DND-41 (cell line): ENCODE measurements around the gene STPG4.

ENCODE experiments used
- ATAC-seq: fragments of 200-7000 bp; cut with Tn5 transposase; 3 replicates; pipeline ENCODE4 v1.9.1; 2021; ENCODE audit warnings: low read depth; ENCODE audit not compliant: insufficient read depth
- DNase-seq: peaks from one replicate; pipeline ENCODE4 v3.0.0-alpha.2; 2020
- H2AFZ ChIP-seq: 2 replicates; pipeline ENCODE4 v1.6.0; 2012; ENCODE audit warnings: low read depth, low read length
- H3K27ac ChIP-seq: 2 replicates; pipeline ENCODE4 v1.5.1; 2012; ENCODE audit warnings: low read length, inconsistent platforms
- H3K27me3 ChIP-seq: fragments of 200-600 bp; sonication (generic); 2 replicates; pipeline ENCODE4 v1.6.0; 2012; ENCODE audit warnings: low read length, mild to moderate bottlenecking, inconsistent platforms; ENCODE audit not compliant: insufficient read depth, poor library complexity
- H3K36me3 ChIP-seq: 2 replicates; pipeline ENCODE4 v1.5.1; 2012; ENCODE audit warnings: low read length, inconsistent platforms; ENCODE audit not compliant: insufficient read depth
- H3K4me1 ChIP-seq: 2 replicates; pipeline ENCODE4 v1.5.1; 2012; ENCODE audit warnings: mild to moderate bottlenecking, low read length; ENCODE audit not compliant: insufficient read depth
- H3K4me2 ChIP-seq: 2 replicates; pipeline ENCODE4 v1.6.0; 2012; ENCODE audit warnings: mild to moderate bottlenecking, moderate library complexity, low read length, inconsistent platforms; ENCODE audit not compliant: insufficient read depth
- H3K4me3 ChIP-seq, 2 experiments: fragments of 200-600 bp in 1 of 2; shearing (Covaris generic) in 1 of 2; 2 replicates each; pipeline ENCODE4 v1.5.1; 2012 to 2016; ENCODE audit warnings: inconsistent platforms in 2 of 2, low read length in 2 of 2, mild to moderate bottlenecking in 2 of 2, low read depth in 1 of 2, moderate library complexity in 1 of 2
- H3K79me2 ChIP-seq: 2 replicates; pipeline ENCODE4 v1.6.0; 2012; ENCODE audit warnings: low read length, inconsistent platforms; ENCODE audit not compliant: insufficient read depth
- H3K9ac ChIP-seq: 2 replicates; pipeline ENCODE4 v1.6.0; 2012; ENCODE audit warnings: low read depth, mild to moderate bottlenecking, inconsistent platforms, low read length, moderate library complexity
- H3K9me3 ChIP-seq: 2 replicates; pipeline ENCODE4 v1.5.1; 2012; ENCODE audit warnings: low read length, moderate library complexity, mild to moderate bottlenecking, inconsistent platforms; ENCODE audit not compliant: insufficient read depth, severe bottlenecking
- H4K20me1 ChIP-seq: 2 replicates; pipeline ENCODE4 v1.6.0; 2012; ENCODE audit warnings: low read length; ENCODE audit not compliant: insufficient read depth
- EZH2 ChIP-seq: IDR thresholded peaks from 3 replicates; pipeline ENCODE4 v1.6.1; 2012; ENCODE audit warnings: borderline replicate concordance, low read depth, mild to moderate bottlenecking, moderate library complexity, low read length, inconsistent platforms; ENCODE audit not compliant: severe bottlenecking
- TF ChIP-seq, protein P1 (sequence below): IDR thresholded peaks from 2 replicates; pipeline ENCODE4 v1.5.1; 2012; ENCODE audit warnings: borderline replicate concordance, low read length, moderate library complexity, mild to moderate bottlenecking; ENCODE audit not compliant: poor library complexity, severe bottlenecking; ENCODE audit errors: extremely low read depth

STPG4 gene

GRCh38 chr2:47039913-47040562 lies 115.1 kb downstream of the STPG4 start:
- Histone ChIP-seq H3K27ac (no peak overlapping the region), H3K36me3 (peaks cover 85% of the 10 kb centered on the region), H4K20me1 (peaks cover 27% of the 10 kb centered on the region), H3K79me2 (no peaks in the 10 kb centered on the region), H3K4me2 (no peak overlapping the region), H3K4me3 (no peak overlapping the region), H3K9me3 (no peaks in the 10 kb centered on the region), H3K9ac (no peak overlapping the region), H3K27me3 (no peaks in the 10 kb centered on the region), H2AFZ (no peak overlapping the region), H3K4me1 (no peaks in the 10 kb centered on the region)
- TF ChIP-seq, protein P1, sequence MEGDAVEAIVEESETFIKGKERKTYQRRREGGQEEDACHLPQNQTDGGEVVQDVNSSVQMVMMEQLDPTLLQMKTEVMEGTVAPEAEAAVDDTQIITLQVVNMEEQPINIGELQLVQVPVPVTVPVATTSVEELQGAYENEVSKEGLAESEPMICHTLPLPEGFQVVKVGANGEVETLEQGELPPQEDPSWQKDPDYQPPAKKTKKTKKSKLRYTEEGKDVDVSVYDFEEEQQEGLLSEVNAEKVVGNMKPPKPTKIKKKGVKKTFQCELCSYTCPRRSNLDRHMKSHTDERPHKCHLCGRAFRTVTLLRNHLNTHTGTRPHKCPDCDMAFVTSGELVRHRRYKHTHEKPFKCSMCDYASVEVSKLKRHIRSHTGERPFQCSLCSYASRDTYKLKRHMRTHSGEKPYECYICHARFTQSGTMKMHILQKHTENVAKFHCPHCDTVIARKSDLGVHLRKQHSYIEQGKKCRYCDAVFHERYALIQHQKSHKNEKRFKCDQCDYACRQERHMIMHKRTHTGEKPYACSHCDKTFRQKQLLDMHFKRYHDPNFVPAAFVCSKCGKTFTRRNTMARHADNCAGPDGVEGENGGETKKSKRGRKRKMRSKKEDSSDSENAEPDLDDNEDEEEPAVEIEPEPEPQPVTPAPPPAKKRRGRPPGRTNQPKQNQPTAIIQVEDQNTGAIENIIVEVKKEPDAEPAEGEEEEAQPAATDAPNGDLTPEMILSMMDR = no peak
- TF ChIP-seq EZH2 = no peak
- ATAC-seq = no peak
- no peak for DNase-seq

DNA sequence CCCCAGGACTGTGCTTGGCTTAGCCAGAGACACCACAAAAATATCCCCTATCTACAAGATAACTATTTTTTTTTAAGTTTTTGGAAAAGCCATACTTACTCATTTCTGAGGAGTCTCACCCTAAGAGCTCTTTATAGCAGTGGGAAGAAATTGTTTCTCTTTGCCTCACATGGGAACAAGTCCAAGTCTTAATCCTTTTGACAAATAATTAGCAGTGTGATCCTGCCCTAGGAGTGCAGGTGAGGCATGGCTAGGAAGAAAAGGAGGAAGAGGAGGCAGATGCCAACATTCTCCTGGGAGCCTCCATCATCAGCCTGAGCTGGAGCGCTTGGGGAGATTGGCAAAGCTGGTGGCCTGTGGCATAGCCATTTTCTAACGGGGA lies 115.6 kb downstream of the STPG4 start:
- Histone ChIP-seq H3K9me3 (no peaks in the 10 kb centered on the region), H3K27ac (no peak overlapping the region; the same call in 1 of the 2 replicates), H3K27me3 (no peaks in the 10 kb centered on the region), H3K79me2 (no peaks in the 10 kb centered on the region), H3K36me3 (peaks cover 83% of the 10 kb centered on the region), H3K4me3 (no peak overlapping the region), H3K9ac (no peak overlapping the region), H4K20me1 (peaks cover 25% of the 10 kb centered on the region; the same call in 1 of the 2 replicates), H3K4me1 (no peaks in the 10 kb centered on the region), H3K4me2 (no peak overlapping the region), H2AFZ (no peak overlapping the region)
- TF ChIP-seq, protein P1 = no peak
- no peak for TF ChIP-seq EZH2
- DNase-seq (no peak), ATAC-seq (no peak)

DNA sequence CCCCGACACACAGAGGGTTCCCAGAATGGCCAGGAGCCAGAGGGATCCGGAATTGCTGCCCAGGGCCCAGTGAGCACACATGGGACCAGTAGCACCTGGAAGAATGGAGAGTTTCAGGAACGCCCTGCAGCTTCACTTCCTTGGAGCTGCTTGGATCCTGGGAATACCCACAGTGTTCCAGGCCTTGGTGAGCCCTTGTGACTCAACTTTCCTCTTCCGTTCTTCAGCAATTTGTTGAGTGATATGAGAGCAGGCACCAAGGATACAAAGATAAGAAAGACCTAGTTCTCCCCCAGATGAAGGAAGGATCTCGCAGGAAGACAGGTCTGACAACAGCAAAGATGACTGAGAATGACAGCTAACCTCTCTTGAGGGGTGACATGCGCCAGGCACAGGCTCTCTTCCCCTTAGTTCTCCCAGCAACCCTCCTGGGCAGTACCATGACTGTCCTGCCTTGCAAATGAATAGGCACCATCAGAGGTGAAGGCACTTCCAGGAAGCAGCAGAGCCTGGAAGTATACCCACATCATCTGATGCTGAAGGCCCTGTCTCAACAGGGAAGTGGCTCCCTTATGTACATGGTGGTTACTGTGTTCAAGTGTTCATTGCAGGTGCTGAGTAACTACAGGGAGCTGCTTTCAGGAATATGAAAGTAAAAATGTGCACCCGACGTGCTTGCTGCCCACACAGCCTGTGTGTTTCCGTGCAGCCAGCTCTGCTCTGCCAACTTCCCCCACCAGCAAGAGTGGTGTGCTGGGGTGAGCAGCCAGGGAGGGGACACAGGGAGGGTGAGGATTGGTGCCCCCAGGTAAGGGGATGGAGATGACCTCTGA lies 116.2 kb downstream of the STPG4 start:
- Histone ChIP-seq H2AFZ (no peak overlapping the region), H3K9ac (no peak overlapping the region)

More for the DNA sequence above, 116.2 kb downstream of the STPG4 start:
- H4K20me1 ChIP-seq = peaks cover 21% of the 10 kb centered on the region; the same call in 1 of the 2 replicates
- no peak overlapping the region; the same call in 1 of the 2 replicates for H3K27ac ChIP-seq
- H3K9me3 ChIP-seq = no peaks in the 10 kb centered on the region
- H3K4me2 ChIP-seq = no peak overlapping the region
- H3K4me1 ChIP-seq = no peaks in the 10 kb centered on the region
- DNase-seq (no peak), ATAC-seq (peak; percentile 43; the same call in 2 of the 3 replicates)
- peaks cover 83% of the 10 kb centered on the region for H3K36me3 ChIP-seq
- H3K27me3 ChIP-seq = no peaks in the 10 kb centered on the region
- no peak for TF ChIP-seq EZH2
- TF ChIP-seq, protein P1 = no peak
- no peaks in the 10 kb centered on the region for H3K79me2 ChIP-seq
- H3K4me3 ChIP-seq = no peak overlapping the region
